ENCODE measurements around the gene EFCAB7. TPM values are rescaled to one million over a fixed set of nuclear protein-coding genes. Genes with fewer than 3 reads are reported as not detected.

The EFCAB7 gene
- total and polyA plus RNA-seq, 2 of the 8 experiments (the other 6 are each of a cell fraction or from before 2014, with no cell fraction given): 1.1 to 3.1 TPM

DNA sequence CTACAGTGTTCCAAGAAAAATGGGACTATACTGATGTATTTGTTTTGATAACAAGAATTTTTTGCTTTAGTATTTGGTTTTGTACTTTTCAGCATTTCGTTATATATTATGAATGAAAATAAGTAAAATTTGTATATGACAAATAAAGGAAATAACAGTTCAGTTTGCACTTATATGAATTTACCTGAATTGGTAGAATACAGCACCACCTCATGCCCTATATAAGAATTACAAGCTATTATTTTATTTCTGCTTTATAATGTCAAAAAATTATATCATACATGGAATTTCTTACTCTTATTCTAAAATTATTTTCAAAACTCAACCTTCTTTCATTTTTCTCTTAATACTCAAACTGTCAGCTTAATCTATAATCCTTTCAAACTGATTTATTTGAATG is 14.6 kb downstream of the EFCAB7 start:
- ChIA-PET POLR2A (ENCODE audit: partially characterized antibody) (no interaction called here), CTCF (ENCODE audit: partially characterized antibody) (interaction anchor here (0.6 to 5.1 kb wide), 17 partner anchors 9 to 632 kb away, joined by 3 to 33 read pairs (median 4); partner anchors contain the start of genes EFCAB7 and ITGB3BP)
- TF ChIP-seq BACH1 (IDR thresholded peaks at IDR 0.05; ENCODE audit: low read length) (no peak), RAD21 (IDR thresholded peaks at IDR 0.05 in 1 of 2, conservative IDR thresholded peaks at IDR 0.05 in 1 of 2; ENCODE audit: low read depth in 2 of 2, low read length in 2 of 2) (peak in 1 of 2 experiments; percentile 30; a peak in 2 of 4 replicates), SIX5 (IDR thresholded peaks at IDR 0.05; ENCODE audit: low read depth, low read length) (no peak)
- H3K18ac ChIP-seq (ENCODE audit: extremely low read depth, low read length): no peak overlapping the region
- H2BK15ac ChIP-seq (ENCODE audit: low read length): no peak overlapping the region
- 76 to 100% methylated on average over 1 of the region's 1 CpG for WGBS, 2 experiments (ENCODE audit: extremely low coverage in 1 of 2, insufficient coverage in 1 of 2, insufficient read length in 1 of 2, insufficient replicate concordance in 2 of 2, low coverage in 1 of 2, low lambda C conversion rate in 2 of 2, missing lambda C conversion rate in 1 of 2)
- no peak overlapping the region for H4K5ac ChIP-seq (ENCODE audit: insufficient read length, low read depth, low read length)
- H4K20me1 ChIP-seq (replicated peaks in 1 of 2; ENCODE audit: control insufficient read depth in 1 of 2, insufficient read depth in 2 of 2, low read length in 2 of 2): no peaks in the 10 kb centered on the region
- no peak overlapping the region for H4K8ac ChIP-seq (ENCODE audit: extremely low read depth, insufficient read depth, low read length)
- no peak overlapping the region for H2BK120ac ChIP-seq (replicated peaks; ENCODE audit: low read depth, low read length)
- no peak overlapping the region for H3K23ac ChIP-seq (ENCODE audit: insufficient read length)
- no peak overlapping the region for H3K4ac ChIP-seq (replicated peaks; ENCODE audit: insufficient read length, low read depth, low read length)
- no peak overlapping the region for H2BK5ac ChIP-seq (ENCODE audit: low read depth, low read length)
- no peak overlapping the region for H3K4me2 ChIP-seq (ENCODE audit: insufficient read depth in 1 of 2, low read depth in 2 of 2, low read length in 2 of 2)
- H3K56ac ChIP-seq (replicated peaks; ENCODE audit: insufficient read length, low read depth, low read length): no peak overlapping the region
- H3K36me3 ChIP-seq (ENCODE audit: control insufficient read depth in 2 of 4, insufficient read depth in 4 of 4, low read length in 3 of 4): no peaks in the 10 kb centered on the region
- H3K27me3 ChIP-seq (replicated peaks in 1 of 4; ENCODE audit: control insufficient read depth in 3 of 4, extremely low read depth in 1 of 4, insufficient read depth in 3 of 4, low read length in 3 of 4): no peaks in the 10 kb centered on the region
- DNase-seq (ENCODE audit: low read depth in 1 of 2, low spot score in 2 of 2) (no peak), FAIRE-seq (no peak)
- H3K9me3 ChIP-seq (ENCODE audit: insufficient read depth in 2 of 2, low read depth in 1 of 2, low read length in 1 of 2): no peaks in the 10 kb centered on the region
- no peaks in the 10 kb centered on the region for H3K23me2 ChIP-seq (ENCODE audit: low read depth, low read length)
- H3K79me2 ChIP-seq (ENCODE audit: control insufficient read depth in 1 of 2, insufficient read depth in 2 of 2, low read length in 2 of 2): no peaks in the 10 kb centered on the region
- no peak overlapping the region for H2BK12ac ChIP-seq (ENCODE audit: low read depth, low read length)
- no peaks in the 10 kb centered on the region for H3K79me1 ChIP-seq (ENCODE audit: low read depth, low read length)
- no peak overlapping the region for H3K9ac ChIP-seq (replicated peaks in 1 of 4; ENCODE audit: extremely low read depth in 1 of 4, low read depth in 3 of 4, low read length in 3 of 4)
- no peak overlapping the region for H3K4me3 ChIP-seq (ENCODE audit: extremely low read depth in 1 of 4, insufficient read depth in 2 of 4, low read depth in 3 of 4, low read length in 4 of 4)
- no peak overlapping the region for H2AK5ac ChIP-seq (ENCODE audit: low read depth, low read length)
- H3K27ac ChIP-seq (ENCODE audit: low read depth, low read length): no peak overlapping the region
- H2BK20ac ChIP-seq (ENCODE audit: low read length): no peak overlapping the region
- H2AFZ ChIP-seq (ENCODE audit: low read length): no peak overlapping the region
- H3K14ac ChIP-seq (ENCODE audit: insufficient read length): no peak overlapping the region
- peaks cover 0 to 4% (median 1%) of the 10 kb centered on the region in 4 experiments; a peak in 2 of 7 replicates for H3K4me1 ChIP-seq (replicated peaks in 1 of 4; ENCODE audit: control insufficient read depth in 3 of 4, insufficient read depth in 4 of 4, low read length in 3 of 4)
- H4K91ac ChIP-seq (replicated peaks; ENCODE audit: insufficient read length, low read length): no peak overlapping the region

Measured in H1 (cell line).